PC-3 (cell line): ENCODE measurements around the gene TMEM161A. TPM values are rescaled to one million over a fixed set of nuclear protein-coding genes. Genes with fewer than 3 reads are reported as not detected.

ENCODE experiments used
- ATAC-seq: fragments of 200-7000 bp; cut with Tn5 transposase; 2 replicates; pipeline ENCODE4 v1.9.1; 2020; ENCODE audit warnings: mild to moderate bottlenecking, moderate library complexity
- BruUV-seq: library from RNA; stranded (reverse); fragments of 400-500 nt; replicated peaks from 2 replicates; lab custom pipeline; 2021; lab: Mats Ljungman, UMichigan
- CTCF ChIA-PET: fragments of 300-600 bp; sonication (Branson Sonifier 250); formaldehyde crosslinking; loops from one replicate; lab custom pipeline; 2022; ENCODE audit warnings: antibody characterized with exemption; lab: Charles Lee
- POLR2A ChIA-PET: fragments of 300-600 bp; sonication (Branson Sonifier 250); formaldehyde crosslinking; loops from one replicate; lab custom pipeline; 2022; ENCODE audit warnings: antibody characterized with exemption; ENCODE audit not compliant: unreplicated experiment; lab: Charles Lee
- DNase-seq: peaks from one replicate; pipeline ENCODE4 v3.0.0-alpha.2; 2015
- H2AFZ ChIP-seq: fragments of 300-600 bp; sonication (generic); 2 replicates; pipeline ENCODE4 v1.6.0; 2016; ENCODE audit warnings: antibody characterized with exemption, low read length
- H3F3A ChIP-seq: fragments of 300-600 bp; sonication (generic); one replicate; pipeline ENCODE4 v1.6.0; 2017; ENCODE audit warnings: antibody characterized with exemption, low read length, control low read depth, mild to moderate bottlenecking; ENCODE audit not compliant: unreplicated experiment
- H3K27ac ChIP-seq: fragments of 300-600 bp; sonication (generic); 2 replicates; pipeline ENCODE4 v1.5.1; 2016; ENCODE audit warnings: mild to moderate bottlenecking, low read length
- H3K27me3 ChIP-seq: fragments of 300-600 bp; sonication (generic); 2 replicates; pipeline ENCODE4 v1.6.1; 2016; ENCODE audit warnings: low read length, mixed read lengths
- H3K36me3 ChIP-seq: fragments of 300-600 bp; sonication (generic); 2 replicates; pipeline ENCODE4 v1.6.1; 2016; ENCODE audit warnings: low read depth, mixed run types, low read length, mixed read lengths
- H3K4me1 ChIP-seq: fragments of 300-600 bp; sonication (generic); 2 replicates; pipeline ENCODE4 v1.5.1; 2016; ENCODE audit warnings: low read length; ENCODE audit not compliant: insufficient read depth
- H3K4me2 ChIP-seq: fragments of 300-600 bp; sonication (generic); 2 replicates; pipeline ENCODE4 v1.6.0; 2016; ENCODE audit warnings: low read length
- H3K4me3 ChIP-seq: fragments of 300-600 bp; sonication (generic); 2 replicates; pipeline ENCODE4 v1.5.1; 2016; ENCODE audit warnings: mild to moderate bottlenecking, low read length, mixed read lengths
- H3K79me2 ChIP-seq: fragments of 300-600 bp; sonication (generic); 2 replicates; pipeline ENCODE4 v1.6.1; 2017; ENCODE audit warnings: low read length, mixed read lengths
- H3K9ac ChIP-seq: fragments of 300-600 bp; sonication (generic); 2 replicates; pipeline ENCODE4 v1.6.0; 2016; ENCODE audit warnings: mild to moderate bottlenecking, low read length
- H3K9me2 ChIP-seq: fragments of 300-600 bp; sonication (generic); replicated peaks from 2 replicates; pipeline ENCODE4 v1.6.1; 2016; ENCODE audit warnings: mixed run types, low read length, mixed read lengths
- H3K9me3 ChIP-seq: fragments of 300-600 bp; sonication (generic); 2 replicates; pipeline ENCODE4 v1.6.1; 2016; ENCODE audit warnings: low read length, mixed read lengths
- H4K20me1 ChIP-seq: fragments of 300-600 bp; sonication (generic); 2 replicates; pipeline ENCODE4 v1.6.1; 2016; ENCODE audit warnings: low read length, mixed read lengths
- EZH2 ChIP-seq: fragments of 300-600 bp; sonication (generic); IDR thresholded peaks from one replicate; pipeline ENCODE4 v1.6.1; 2017; ENCODE audit warnings: antibody characterized with exemption, mild to moderate bottlenecking, low read length; ENCODE audit not compliant: unreplicated experiment
- EZH2phosphoT487 ChIP-seq: fragments of 300-600 bp; sonication (generic); IDR thresholded peaks from 2 replicates; pipeline ENCODE4 v1.6.1; 2018; ENCODE audit warnings: mild to moderate bottlenecking, antibody characterized with exemption, low read length, borderline replicate concordance
- intact Hi-C: fragments of 100-400 bp; cut with micrococcal nuclease; formaldehyde crosslinking; loops from 2 replicates; pipeline ENCODE4 v1.9.0; 2023
- total RNA-seq: library from RNA; depleted of rRNA; stranded (reverse); fragments of >200 nt; gene quantifications from 2 replicates; pipeline ENCODE4 v1.2.3, GENCODE V29; 2014
- TF ChIP-seq, protein P1 (sequence below): fragments of 300-600 bp; sonication (generic); conservative IDR thresholded peaks from 2 replicates; pipeline ENCODE4 v1.5.1; 2017; ENCODE audit warnings: antibody characterized with exemption, low read depth, mild to moderate bottlenecking, low read length

Gene TMEM161A
- total RNA-seq, 1 experiment from 2014 or later, result 49.9 TPM

- H3K9ac ChIP-seq, result no peak overlapping the region
- H3K27ac ChIP-seq, result no peak overlapping the region
- no peaks in the 10 kb centered on the region for H4K20me1 ChIP-seq
- no peak overlapping the region for H3K4me3 ChIP-seq
- peaks cover 4% of the 10 kb centered on the region for H3K36me3 ChIP-seq
- no peak overlapping the region for H2AFZ ChIP-seq
- DNase-seq (no peak), ATAC-seq (no peak)
- no peak overlapping the region for H3K4me2 ChIP-seq
- no peaks in the 10 kb centered on the region for H3K4me1 ChIP-seq
- ChIA-PET CTCF (no interaction called here), POLR2A (no interaction called here)
- BruUV-seq, result no TSS peak
- H3K27me3 ChIP-seq, result no peaks in the 10 kb centered on the region
- H3F3A ChIP-seq, result no peaks in the 10 kb centered on the region
- no peaks in the 10 kb centered on the region for H3K9me3 ChIP-seq
- H3K9me2 ChIP-seq, result no peaks in the 10 kb centered on the region
- intact Hi-C loops, result no loop called here
- no peak for TF ChIP-seq EZH2
- TF ChIP-seq, protein P1, sequence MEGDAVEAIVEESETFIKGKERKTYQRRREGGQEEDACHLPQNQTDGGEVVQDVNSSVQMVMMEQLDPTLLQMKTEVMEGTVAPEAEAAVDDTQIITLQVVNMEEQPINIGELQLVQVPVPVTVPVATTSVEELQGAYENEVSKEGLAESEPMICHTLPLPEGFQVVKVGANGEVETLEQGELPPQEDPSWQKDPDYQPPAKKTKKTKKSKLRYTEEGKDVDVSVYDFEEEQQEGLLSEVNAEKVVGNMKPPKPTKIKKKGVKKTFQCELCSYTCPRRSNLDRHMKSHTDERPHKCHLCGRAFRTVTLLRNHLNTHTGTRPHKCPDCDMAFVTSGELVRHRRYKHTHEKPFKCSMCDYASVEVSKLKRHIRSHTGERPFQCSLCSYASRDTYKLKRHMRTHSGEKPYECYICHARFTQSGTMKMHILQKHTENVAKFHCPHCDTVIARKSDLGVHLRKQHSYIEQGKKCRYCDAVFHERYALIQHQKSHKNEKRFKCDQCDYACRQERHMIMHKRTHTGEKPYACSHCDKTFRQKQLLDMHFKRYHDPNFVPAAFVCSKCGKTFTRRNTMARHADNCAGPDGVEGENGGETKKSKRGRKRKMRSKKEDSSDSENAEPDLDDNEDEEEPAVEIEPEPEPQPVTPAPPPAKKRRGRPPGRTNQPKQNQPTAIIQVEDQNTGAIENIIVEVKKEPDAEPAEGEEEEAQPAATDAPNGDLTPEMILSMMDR, result no peak
- H3K79me2 ChIP-seq, result no peaks in the 10 kb centered on the region
Observed at GRCh38 chr19:19171821-19172532, 33.7 kb upstream of the TMEM161A start.

DNA sequence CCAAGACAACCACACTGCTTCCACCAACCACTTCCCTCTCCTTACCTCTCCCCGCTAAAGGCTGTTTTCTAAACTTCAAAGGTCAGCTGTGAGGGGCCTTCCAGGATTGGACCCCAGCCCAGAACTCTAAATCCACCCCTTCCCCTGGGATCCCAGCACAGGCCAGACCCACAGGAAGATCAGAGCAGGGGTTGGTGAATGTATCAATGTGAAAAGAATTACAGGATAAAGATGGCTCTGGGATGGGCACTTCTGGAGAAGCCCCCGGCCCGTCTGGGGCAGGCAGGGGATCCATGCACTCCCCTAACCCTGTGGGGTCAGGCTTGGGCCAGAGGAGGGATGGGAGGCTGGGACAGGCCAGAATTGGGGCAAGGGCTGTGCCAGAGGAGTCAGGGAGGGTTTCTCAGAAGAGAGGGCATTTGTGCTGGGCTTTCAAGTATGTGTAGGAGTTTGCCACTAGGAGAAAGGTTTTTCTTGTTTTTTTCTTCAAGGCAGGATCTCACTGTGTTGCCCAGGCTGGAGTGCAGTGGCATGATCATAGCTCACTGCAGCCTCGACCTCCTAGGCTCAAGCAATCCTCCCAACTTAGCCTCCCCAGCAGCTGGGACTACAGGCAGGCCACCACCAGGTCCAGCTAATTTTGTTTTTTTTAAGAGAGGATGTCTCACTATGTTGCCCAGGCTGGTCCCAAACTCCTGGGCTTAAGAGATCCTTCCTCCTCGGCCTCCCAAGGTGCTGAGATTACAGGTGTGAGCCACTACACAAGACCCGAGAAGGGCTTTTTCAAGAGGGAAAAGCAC, 32.8 kb upstream of the TMEM161A start:
- no peak overlapping the region for H3K27ac ChIP-seq
- H3K4me2 ChIP-seq, result no peak overlapping the region
- CTCF ChIA-PET, result no interaction called here
- H3K9me3 ChIP-seq, result no peaks in the 10 kb centered on the region
- no peak for ATAC-seq
- no peaks in the 10 kb centered on the region for H3F3A ChIP-seq
- BruUV-seq, result no TSS peak
- no peak overlapping the region for H3K9ac ChIP-seq
- TF ChIP-seq, protein P1, result no peak
- TF ChIP-seq EZH2, result no peak
- TF ChIP-seq EZH2phosphoT487, result no peak
- H3K36me3 ChIP-seq, result no peaks in the 10 kb centered on the region
- H3K4me1 ChIP-seq, result no peaks in the 10 kb centered on the region
- H3K4me3 ChIP-seq, result no peak overlapping the region
- no peaks in the 10 kb centered on the region for H3K79me2 ChIP-seq
- intact Hi-C loops, result no loop called here
- POLR2A ChIA-PET, result no interaction called here
- DNase-seq, result no peak
- no peaks in the 10 kb centered on the region for H4K20me1 ChIP-seq
- H3K9me2 ChIP-seq, result no peaks in the 10 kb centered on the region
- H2AFZ ChIP-seq, result no peak overlapping the region
- no peaks in the 10 kb centered on the region for H3K27me3 ChIP-seq
